Mesodermal cell (in vitro differentiated cells): ENCODE measurements around the gene RALGAPB.

Source experiments
- H3K27ac ChIP-seq: 2 replicates; pipeline ENCODE4 v1.7.0; 2013; ENCODE audit warnings: mild to moderate bottlenecking, low read depth, low read length, moderate library complexity; ENCODE audit not compliant: severe bottlenecking
- H3K36me3 ChIP-seq: 2 replicates; pipeline ENCODE4 v1.7.1; 2013; ENCODE audit warnings: mild to moderate bottlenecking, low read length, moderate library complexity; ENCODE audit not compliant: control insufficient read depth, insufficient read depth
- H3K4me1 ChIP-seq: one replicate; pipeline ENCODE4 v1.7.1; 2013; ENCODE audit warnings: mild to moderate bottlenecking, low read length; ENCODE audit not compliant: insufficient read depth, control insufficient read depth, poor library complexity, severe bottlenecking
- H3K4me3 ChIP-seq: 2 replicates; pipeline ENCODE4 v1.7.0; 2013; ENCODE audit warnings: low read length, control low read depth, mild to moderate bottlenecking; ENCODE audit not compliant: insufficient read depth, poor library complexity, severe bottlenecking; ENCODE audit errors: extremely low read depth
- H3K9me3 ChIP-seq: 2 replicates; pipeline ENCODE4 v1.7.1; 2013; ENCODE audit warnings: mild to moderate bottlenecking, low read length, moderate library complexity; ENCODE audit not compliant: control insufficient read depth
- WGBS, 2 experiments: methylation state at CpG; one replicate each; pipeline ENCODE4 v1.1.5; 2013; ENCODE audit warnings: missing lambda C conversion rate in 2 of 2; ENCODE audit not compliant: insufficient coverage in 2 of 2; 5-methylcytosine and 5-hydroxymethylcytosine counted together

RALGAPB gene

GRCh38 chr20:38548356-38549083 is 75.9 kb downstream of the RALGAPB start:
- Histone ChIP-seq H3K9me3 (no peaks in the 10 kb centered on the region), H3K4me3 (no peak overlapping the region), H3K36me3 (peaks cover 92% of the 10 kb centered on the region), H3K4me1 (no peaks in the 10 kb centered on the region), H3K27ac (no peak overlapping the region)
- WGBS, 2 experiments, result 93 to 100% methylated on average over 2 of the region's 3 CpGs

- no peak overlapping the region for H3K27ac ChIP-seq
- H3K36me3 ChIP-seq, result peaks cover 95% of the 10 kb centered on the region
- H3K4me1 ChIP-seq, result no peaks in the 10 kb centered on the region
- 100% methylated on average over 1 of the region's 1 CpG; no CpG with 5 or more reads in 1 of the 2 experiments for WGBS, 2 experiments
- no peaks in the 10 kb centered on the region for H3K9me3 ChIP-seq
- H3K4me3 ChIP-seq, result no peak overlapping the region
Observed at GRCh38 chr20:38550274-38550673, 77.6 kb downstream of the RALGAPB start.

- no peak overlapping the region for H3K27ac ChIP-seq
- no peaks in the 10 kb centered on the region for H3K4me1 ChIP-seq
- no peak overlapping the region for H3K4me3 ChIP-seq
- H3K36me3 ChIP-seq, result peaks cover 86% of the 10 kb centered on the region
- WGBS, 2 experiments, result 94 to 100% methylated on average over 6 to 7 of the region's 7 CpGs
- no peaks in the 10 kb centered on the region for H3K9me3 ChIP-seq
Observed at GRCh38 chr20:38551056-38551626, 78.5 kb downstream of the RALGAPB start.

GRCh38 chr20:38554986-38555385 is 82.3 kb downstream of the RALGAPB start:
- Histone ChIP-seq H3K4me1 (no peaks in the 10 kb centered on the region), H3K9me3 (no peaks in the 10 kb centered on the region), H3K36me3 (peaks cover 81% of the 10 kb centered on the region), H3K4me3 (no peak overlapping the region), H3K27ac (no peak overlapping the region)
- 100% methylated on average over 1 of the region's 2 CpGs for WGBS, 2 experiments

GRCh38 chr20:38555395-38555794 is 82.8 kb downstream of the RALGAPB start:
- Histone ChIP-seq H3K9me3 (no peaks in the 10 kb centered on the region), H3K4me3 (no peak overlapping the region), H3K36me3 (peaks cover 81% of the 10 kb centered on the region), H3K4me1 (no peaks in the 10 kb centered on the region), H3K27ac (no peak overlapping the region)

GRCh38 chr20:38557174-38557573 is 84.5 kb downstream of the RALGAPB start:
- WGBS, 2 experiments, result no CpG with 5 or more reads among the region's 2 CpGs
- peaks cover 74% of the 10 kb centered on the region for H3K36me3 ChIP-seq
- H3K9me3 ChIP-seq, result no peaks in the 10 kb centered on the region

GRCh38 chr20:38558596-38559360 is 86.1 kb downstream of the RALGAPB start:
- Histone ChIP-seq H3K27ac (no peak overlapping the region), H3K4me3 (no peak overlapping the region), H3K36me3 (peaks cover 67% of the 10 kb centered on the region), H3K4me1 (no peaks in the 10 kb centered on the region), H3K9me3 (no peaks in the 10 kb centered on the region)
- 88% methylated on average over 2 of the region's 3 CpGs; no CpG with 5 or more reads in 1 of the 2 experiments for WGBS, 2 experiments

More at GRCh38 chr20:38557174-38557573, 84.5 kb downstream of the RALGAPB start:
- H3K27ac ChIP-seq, result no peak overlapping the region
- H3K4me3 ChIP-seq, result no peak overlapping the region
- no peaks in the 10 kb centered on the region for H3K4me1 ChIP-seq

- Histone ChIP-seq H3K27ac (no peak overlapping the region), H3K36me3 (peaks cover 62% of the 10 kb centered on the region), H3K9me3 (no peaks in the 10 kb centered on the region), H3K4me1 (no peaks in the 10 kb centered on the region), H3K4me3 (no peak overlapping the region)
- 100% methylated on average over 1 to 2 of the region's 3 CpGs for WGBS, 2 experiments
Observed at GRCh38 chr20:38559764-38560163, 87.1 kb downstream of the RALGAPB start.

GRCh38 chr20:38563802-38564431 is 91.3 kb downstream of the RALGAPB start:
- H3K27ac ChIP-seq, result no peak overlapping the region
- H3K4me3 ChIP-seq, result no peak overlapping the region
- peaks cover 71% of the 10 kb centered on the region for H3K36me3 ChIP-seq
- H3K4me1 ChIP-seq, result no peaks in the 10 kb centered on the region
- 100% methylated on average over 4 of the region's 6 CpGs for WGBS, 2 experiments
- H3K9me3 ChIP-seq, result no peaks in the 10 kb centered on the region

GRCh38 chr20:38564680-38565079 is 92.0 kb downstream of the RALGAPB start:
- H3K36me3 ChIP-seq, result peaks cover 72% of the 10 kb centered on the region
- 100% methylated on average over 1 of the region's 1 CpG for WGBS, 2 experiments

More at GRCh38 chr20:38564680-38565079, 92.0 kb downstream of the RALGAPB start:
- Histone ChIP-seq H3K4me1 (no peaks in the 10 kb centered on the region), H3K27ac (no peak overlapping the region), H3K4me3 (no peak overlapping the region), H3K9me3 (no peaks in the 10 kb centered on the region)
